HEK293 (cell line): ENCODE results near the gene UBL7.

ENCODE experiments used
- HOXA7 ChIP-seq: sonication (generic); formaldehyde crosslinking; IDR thresholded peaks from 2 replicates; pipeline ENCODE4 v1.8.1; 2022; ENCODE audit warnings: missing genetic modification reagents, borderline replicate concordance
- KLF1 ChIP-seq: fragments of 450-650 bp; formaldehyde crosslinking; IDR thresholded peaks from 2 replicates; pipeline ENCODE4 v1.5.1; 2016; ENCODE audit warnings: missing biosample characterization, missing genetic modification characterization
- KLF16 ChIP-seq: fragments of 450-650 bp; formaldehyde crosslinking; IDR thresholded peaks from 2 replicates; pipeline ENCODE4 v1.5.1; 2017; ENCODE audit warnings: missing biosample characterization, missing genetic modification characterization
- KLF9 ChIP-seq: fragments of 450-650 bp; formaldehyde crosslinking; IDR thresholded peaks from 2 replicates; pipeline ENCODE4 v1.5.1; 2016; ENCODE audit warnings: missing biosample characterization, missing genetic modification characterization, low read depth
- MYNN ChIP-seq: fragments of 450-650 bp; formaldehyde crosslinking; IDR thresholded peaks from 2 replicates; pipeline ENCODE4 v1.5.1; 2016; ENCODE audit warnings: missing biosample characterization, missing genetic modification characterization, borderline replicate concordance
- ZBTB20 ChIP-seq: fragments of 450-650 bp; formaldehyde crosslinking; IDR thresholded peaks from 2 replicates; pipeline ENCODE4 v1.5.1; 2016; ENCODE audit warnings: missing biosample characterization, missing genetic modification characterization
- ZNF121 ChIP-seq: fragments of 450-650 bp; formaldehyde crosslinking; IDR thresholded peaks from 2 replicates; pipeline ENCODE4 v1.5.1; 2016; ENCODE audit warnings: missing biosample characterization, missing genetic modification characterization
- ZNF133 ChIP-seq: fragments of 450-650 bp; formaldehyde crosslinking; IDR thresholded peaks from 2 replicates; pipeline ENCODE4 v1.5.1; 2016; ENCODE audit warnings: missing biosample characterization, missing genetic modification characterization
- ZNF274 ChIP-seq, 2 experiments: fragments of 200-500 bp in 1 of 2; fragments of 450-650 bp in 1 of 2; sonication (Bioruptor generic) in 1 of 2; formaldehyde crosslinking in 1 of 2; IDR thresholded peaks; 2 replicates each; pipeline versions ENCODE4 v1.5.1 to v1.6.1; 2014 to 2016; ENCODE audit warnings: borderline replicate concordance in 1 of 2, inconsistent platforms in 1 of 2, low read length in 1 of 2, missing biosample characterization in 1 of 2, missing genetic modification characterization in 1 of 2
- ZNF555 ChIP-seq: fragments of 450-650 bp; formaldehyde crosslinking; conservative IDR thresholded peaks from 2 replicates; pipeline ENCODE4 v1.5.1; 2017; ENCODE audit warnings: missing biosample characterization, mild to moderate bottlenecking, missing genetic modification characterization, inconsistent platforms
- TF ChIP-seq, protein P1 (sequence below): fragments of 450-650 bp; formaldehyde crosslinking; IDR thresholded peaks from 2 replicates; pipeline ENCODE4 v1.5.1; 2016; ENCODE audit warnings: missing biosample characterization, missing genetic modification characterization
- TF ChIP-seq, protein P2 (sequence below): fragments of 450-650 bp; formaldehyde crosslinking; IDR thresholded peaks from 2 replicates; pipeline ENCODE4 v1.5.1; 2016; ENCODE audit warnings: missing biosample characterization, missing genetic modification characterization
- TF ChIP-seq, protein P3 (sequence below): fragments of 450-650 bp; formaldehyde crosslinking; conservative IDR thresholded peaks from 2 replicates; pipeline ENCODE4 v1.5.1; 2016; ENCODE audit warnings: low read depth, missing biosample characterization, missing genetic modification characterization
- TF ChIP-seq, protein P4 (sequence below): sonication (generic); formaldehyde crosslinking; IDR thresholded peaks from 2 replicates; pipeline ENCODE4 v1.8.1; 2022; ENCODE audit warnings: mild to moderate bottlenecking, moderate library complexity, missing genetic modification reagents

DNA sequence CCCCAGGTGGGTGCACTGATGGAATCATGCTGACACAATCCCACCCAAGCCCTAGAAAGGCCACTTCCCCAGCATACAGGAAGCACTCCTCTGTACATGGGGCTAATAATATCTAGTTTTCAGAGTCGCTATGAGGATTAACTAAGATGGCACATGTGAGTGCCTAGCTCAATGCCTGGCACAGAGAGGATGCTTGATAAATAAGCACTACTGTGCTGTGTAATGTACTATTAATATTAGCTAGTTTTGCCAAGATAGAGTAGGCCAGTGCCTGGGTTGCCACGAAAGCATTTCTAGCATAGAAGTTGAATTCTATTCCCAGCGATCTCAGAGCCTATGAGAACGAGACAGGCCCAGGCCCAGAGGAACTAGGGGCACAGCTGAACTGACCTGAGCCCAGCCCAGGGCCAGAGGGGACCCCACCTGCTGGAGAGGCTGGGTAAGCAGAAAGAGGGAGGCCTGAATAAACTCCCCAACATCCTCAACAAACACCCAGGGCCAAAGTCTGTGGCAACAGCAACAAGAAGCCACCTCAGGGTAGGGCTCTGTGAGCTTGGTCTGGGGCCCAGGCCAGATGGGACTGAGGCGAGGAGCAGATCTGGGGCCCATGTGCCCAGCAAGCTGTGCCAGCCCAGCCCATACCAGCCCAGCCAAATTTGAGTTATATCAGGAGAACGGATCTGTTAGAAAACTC, 19.6 kb downstream of the UBL7 start:
- TF ChIP-seq KLF16 (tag by site-specific recombination) (no peak), ZNF274 (IDR thresholded peaks at IDR 0.05; ENCODE audit: low read length) (no peak), ZNF274 (tag by site-specific recombination; IDR thresholded peaks at IDR 0.05; ENCODE audit: borderline replicate concordance) (no peak), ZBTB20 (tag by site-specific recombination) (no peak), KLF9 (tag by site-specific recombination) (no peak), HOXA7 (CRISPR knock-in tag) (no peak), MYNN (tag by site-specific recombination) (no peak), KLF1 (no peak), ZNF133 (tag by site-specific recombination) (no peak), ZNF555 (tag by site-specific recombination) (no peak), ZNF121 (tag by site-specific recombination) (no peak)
- TF ChIP-seq, protein P1, sequence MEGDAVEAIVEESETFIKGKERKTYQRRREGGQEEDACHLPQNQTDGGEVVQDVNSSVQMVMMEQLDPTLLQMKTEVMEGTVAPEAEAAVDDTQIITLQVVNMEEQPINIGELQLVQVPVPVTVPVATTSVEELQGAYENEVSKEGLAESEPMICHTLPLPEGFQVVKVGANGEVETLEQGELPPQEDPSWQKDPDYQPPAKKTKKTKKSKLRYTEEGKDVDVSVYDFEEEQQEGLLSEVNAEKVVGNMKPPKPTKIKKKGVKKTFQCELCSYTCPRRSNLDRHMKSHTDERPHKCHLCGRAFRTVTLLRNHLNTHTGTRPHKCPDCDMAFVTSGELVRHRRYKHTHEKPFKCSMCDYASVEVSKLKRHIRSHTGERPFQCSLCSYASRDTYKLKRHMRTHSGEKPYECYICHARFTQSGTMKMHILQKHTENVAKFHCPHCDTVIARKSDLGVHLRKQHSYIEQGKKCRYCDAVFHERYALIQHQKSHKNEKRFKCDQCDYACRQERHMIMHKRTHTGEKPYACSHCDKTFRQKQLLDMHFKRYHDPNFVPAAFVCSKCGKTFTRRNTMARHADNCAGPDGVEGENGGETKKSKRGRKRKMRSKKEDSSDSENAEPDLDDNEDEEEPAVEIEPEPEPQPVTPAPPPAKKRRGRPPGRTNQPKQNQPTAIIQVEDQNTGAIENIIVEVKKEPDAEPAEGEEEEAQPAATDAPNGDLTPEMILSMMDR (tag by site-specific recombination) = no peak
- TF ChIP-seq, protein P2, sequence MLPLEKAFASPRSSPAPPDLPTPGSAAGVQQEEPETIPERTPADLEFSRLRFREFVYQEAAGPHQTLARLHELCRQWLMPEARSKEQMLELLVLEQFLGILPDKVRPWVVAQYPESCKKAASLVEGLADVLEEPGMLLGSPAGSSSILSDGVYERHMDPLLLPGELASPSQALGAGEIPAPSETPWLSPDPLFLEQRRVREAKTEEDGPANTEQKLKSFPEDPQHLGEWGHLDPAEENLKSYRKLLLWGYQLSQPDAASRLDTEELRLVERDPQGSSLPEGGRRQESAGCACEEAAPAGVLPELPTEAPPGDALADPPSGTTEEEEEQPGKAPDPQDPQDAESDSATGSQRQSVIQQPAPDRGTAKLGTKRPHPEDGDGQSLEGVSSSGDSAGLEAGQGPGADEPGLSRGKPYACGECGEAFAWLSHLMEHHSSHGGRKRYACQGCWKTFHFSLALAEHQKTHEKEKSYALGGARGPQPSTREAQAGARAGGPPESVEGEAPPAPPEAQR (tag by site-specific recombination) = no peak
- TF ChIP-seq, protein P3, sequence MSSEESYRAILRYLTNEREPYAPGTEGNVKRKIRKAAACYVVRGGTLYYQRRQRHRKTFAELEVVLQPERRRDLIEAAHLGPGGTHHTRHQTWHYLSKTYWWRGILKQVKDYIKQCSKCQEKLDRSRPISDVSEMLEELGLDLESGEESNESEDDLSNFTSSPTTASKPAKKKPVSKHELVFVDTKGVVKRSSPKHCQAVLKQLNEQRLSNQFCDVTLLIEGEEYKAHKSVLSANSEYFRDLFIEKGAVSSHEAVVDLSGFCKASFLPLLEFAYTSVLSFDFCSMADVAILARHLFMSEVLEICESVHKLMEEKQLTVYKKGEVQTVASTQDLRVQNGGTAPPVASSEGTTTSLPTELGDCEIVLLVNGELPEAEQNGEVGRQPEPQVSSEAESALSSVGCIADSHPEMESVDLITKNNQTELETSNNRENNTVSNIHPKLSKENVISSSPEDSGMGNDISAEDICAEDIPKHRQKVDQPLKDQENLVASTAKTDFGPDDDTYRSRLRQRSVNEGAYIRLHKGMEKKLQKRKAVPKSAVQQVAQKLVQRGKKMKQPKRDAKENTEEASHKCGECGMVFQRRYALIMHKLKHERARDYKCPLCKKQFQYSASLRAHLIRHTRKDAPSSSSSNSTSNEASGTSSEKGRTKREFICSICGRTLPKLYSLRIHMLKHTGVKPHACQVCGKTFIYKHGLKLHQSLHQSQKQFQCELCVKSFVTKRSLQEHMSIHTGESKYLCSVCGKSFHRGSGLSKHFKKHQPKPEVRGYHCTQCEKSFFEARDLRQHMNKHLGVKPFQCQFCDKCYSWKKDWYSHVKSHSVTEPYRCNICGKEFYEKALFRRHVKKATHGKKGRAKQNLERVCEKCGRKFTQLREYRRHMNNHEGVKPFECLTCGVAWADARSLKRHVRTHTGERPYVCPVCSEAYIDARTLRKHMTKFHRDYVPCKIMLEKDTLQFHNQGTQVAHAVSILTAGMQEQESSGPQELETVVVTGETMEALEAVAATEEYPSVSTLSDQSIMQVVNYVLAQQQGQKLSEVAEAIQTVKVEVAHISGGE (tag by site-specific recombination) = no peak
- TF ChIP-seq, protein P4, sequence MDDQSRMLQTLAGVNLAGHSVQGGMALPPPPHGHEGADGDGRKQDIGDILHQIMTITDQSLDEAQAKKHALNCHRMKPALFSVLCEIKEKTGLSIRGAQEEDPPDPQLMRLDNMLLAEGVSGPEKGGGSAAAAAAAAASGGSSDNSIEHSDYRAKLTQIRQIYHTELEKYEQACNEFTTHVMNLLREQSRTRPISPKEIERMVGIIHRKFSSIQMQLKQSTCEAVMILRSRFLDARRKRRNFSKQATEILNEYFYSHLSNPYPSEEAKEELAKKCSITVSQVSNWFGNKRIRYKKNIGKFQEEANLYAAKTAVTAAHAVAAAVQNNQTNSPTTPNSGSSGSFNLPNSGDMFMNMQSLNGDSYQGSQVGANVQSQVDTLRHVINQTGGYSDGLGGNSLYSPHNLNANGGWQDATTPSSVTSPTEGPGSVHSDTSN (CRISPR knock-in tag) = no peak
